GM12801 (cell line): ENCODE measurements around the gene EPHB2.

ENCODE experiments used
- CTCF ChIP-seq: IDR thresholded peaks from one replicate; pipeline ENCODE4 v1.5.1; 2011; ENCODE audit warnings: control low read depth; ENCODE audit not compliant: insufficient read length; ENCODE audit errors: extremely low read depth

The EPHB2 gene

GRCh38 chr1:22936681-22937080 lies 226.0 kb downstream of the EPHB2 start:
- no peak for TF ChIP-seq CTCF

DNA sequence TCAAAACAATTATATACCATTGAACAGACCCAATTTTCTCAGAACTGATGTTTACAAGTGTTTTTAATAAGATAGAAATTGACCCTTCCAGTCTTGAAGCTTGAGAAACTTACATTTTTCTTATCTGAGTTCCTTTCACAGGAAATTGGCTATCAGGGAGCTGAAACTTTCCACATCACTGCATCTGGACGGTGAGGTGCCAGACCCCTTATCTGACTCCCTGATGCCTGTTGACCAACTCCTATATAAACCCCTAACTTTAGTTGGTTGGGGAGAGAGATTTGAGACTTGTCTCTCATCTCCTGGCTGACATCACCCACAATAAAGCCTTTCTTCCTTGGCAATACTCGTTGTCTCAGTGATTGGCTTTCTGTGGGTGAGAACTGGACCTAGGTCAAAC lies 230.6 kb downstream of the EPHB2 start:
- no peak for TF ChIP-seq CTCF

DNA sequence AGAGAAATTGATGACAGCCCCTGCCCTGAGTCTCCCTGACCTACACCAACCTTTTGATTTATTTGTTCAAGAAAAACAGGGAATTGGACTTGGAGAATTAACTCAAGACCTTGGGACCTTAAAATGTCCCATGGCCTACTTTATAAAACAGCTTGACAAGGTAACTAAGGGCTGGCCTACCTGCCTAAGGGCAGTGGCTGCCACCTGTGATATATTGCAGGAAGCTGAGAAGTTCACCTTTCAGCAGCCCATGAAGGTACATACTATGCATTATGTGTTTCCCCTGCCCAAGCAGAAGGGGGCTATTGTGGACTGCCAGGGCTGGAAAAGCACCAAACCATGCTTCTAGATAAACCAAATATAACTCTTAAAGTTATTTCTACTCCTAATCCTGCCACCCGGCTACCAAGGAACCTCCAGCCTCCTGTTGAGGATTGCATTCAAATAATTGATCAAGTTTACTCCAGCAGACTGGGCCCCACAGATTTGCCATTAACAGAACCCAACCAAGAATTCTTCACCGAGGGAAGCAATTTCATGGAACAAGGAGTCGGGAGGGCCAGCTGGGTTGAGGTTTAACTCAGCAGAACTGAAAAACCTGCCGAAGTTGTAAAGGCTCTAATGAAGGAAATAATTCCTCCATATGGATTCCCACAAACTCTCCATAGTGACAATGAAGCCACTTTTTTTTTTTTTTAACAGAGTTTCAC lies 233.9 kb downstream of the EPHB2 start:
- TF ChIP-seq CTCF: no peak

DNA sequence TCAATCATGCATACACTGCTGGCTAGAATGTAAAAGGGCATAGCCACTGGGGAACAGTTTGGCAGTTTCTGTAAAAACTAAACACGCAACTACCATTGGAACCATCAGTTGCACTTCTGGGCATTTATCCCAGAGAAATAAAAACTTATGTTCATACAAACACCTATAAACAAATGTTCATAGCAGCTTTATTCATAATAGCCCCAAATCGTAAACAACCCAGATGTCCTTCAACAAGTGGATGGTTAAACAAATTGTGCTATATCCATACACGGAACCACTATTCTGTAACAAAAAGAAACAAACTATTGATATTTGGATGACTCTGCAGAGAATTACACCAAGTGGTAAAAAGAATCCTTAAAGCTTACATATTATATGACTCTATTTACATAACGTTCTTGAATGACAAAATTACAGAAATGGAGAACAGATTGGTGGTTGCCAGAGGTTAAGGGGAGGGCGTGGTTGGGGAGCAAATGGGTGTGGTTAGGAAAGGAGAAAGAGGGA lies 239.2 kb downstream of the EPHB2 start:
- TF ChIP-seq CTCF: no peak

DNA sequence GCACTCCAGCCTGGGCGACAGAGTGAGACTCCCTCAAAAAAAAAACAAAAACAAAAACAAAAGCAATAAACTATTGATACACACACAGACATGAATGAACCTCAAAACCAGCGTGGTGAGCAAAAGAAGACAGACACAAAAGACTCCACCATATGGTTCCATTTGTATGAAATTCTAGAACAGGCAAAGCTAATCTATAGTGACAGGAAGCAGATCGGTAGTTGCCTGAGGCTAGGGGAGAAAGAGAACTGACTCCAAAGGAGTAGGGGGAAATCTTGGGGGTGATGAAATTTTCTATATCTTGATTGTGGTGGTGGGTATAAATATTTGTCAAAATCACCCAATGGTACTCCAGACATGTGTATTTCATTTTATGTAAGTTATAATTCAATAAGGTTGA lies 241.2 kb downstream of the EPHB2 start:
- no peak for TF ChIP-seq CTCF

DNA sequence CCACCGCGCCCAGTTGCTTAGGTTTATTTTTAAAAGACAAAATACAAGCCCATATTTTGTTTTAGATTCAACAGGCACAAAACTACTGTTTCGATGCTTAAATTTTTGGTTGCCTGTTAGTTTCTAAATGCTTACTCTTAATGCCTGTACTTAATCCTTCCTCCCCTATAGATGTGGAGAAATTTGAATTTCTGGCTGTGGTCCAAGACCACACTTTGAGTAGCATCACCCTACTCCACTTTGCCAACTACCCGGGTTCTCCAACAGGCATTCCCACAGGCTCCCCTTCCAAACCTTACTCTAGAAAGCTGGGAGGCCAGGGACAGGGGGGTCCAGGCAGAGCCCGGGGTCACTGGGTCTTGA lies 242.0 kb downstream of the EPHB2 start:
- no peak for TF ChIP-seq CTCF

DNA sequence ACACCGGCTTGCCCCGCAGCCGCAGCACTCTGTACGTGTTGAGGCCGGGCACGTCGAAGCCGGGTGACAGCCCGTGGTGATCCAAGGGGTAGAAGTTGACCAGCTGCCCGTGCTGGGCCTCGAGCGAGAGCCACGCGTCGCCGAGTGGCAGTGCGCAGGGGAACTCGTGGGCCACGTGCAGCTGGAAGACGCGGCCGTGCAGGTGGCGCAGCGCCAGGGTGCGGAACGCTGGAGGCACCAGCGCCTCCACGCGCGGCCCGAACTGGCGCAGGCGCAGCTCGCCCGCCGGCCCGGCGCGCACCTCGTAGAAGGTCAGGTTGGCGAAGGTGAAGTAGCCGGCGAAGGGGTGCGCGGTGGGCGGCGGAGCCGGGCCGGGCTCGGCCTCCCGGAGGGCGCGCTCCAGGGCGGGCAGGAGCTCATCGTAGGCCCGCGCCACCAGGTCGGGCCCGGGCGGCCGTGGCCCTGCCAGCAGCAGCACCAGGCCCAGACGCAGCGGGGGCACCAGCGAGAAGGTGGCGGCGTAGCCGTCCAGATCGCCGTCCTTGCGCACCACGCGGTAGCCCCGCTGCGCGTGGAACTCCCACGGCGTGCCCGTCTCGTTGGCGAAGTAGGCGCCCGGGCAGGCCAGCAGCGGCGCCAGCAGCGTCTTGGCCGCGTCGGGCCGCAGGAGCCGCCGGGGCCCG lies 242.6 kb downstream of the EPHB2 start:
- TF ChIP-seq CTCF: no peak
